ENCODE measurements around the gene TEPSIN. TPM values are rescaled to one million over a fixed set of nuclear protein-coding genes. Genes with fewer than 3 reads are reported as not detected.

Gene TEPSIN
- total and polyA plus RNA-seq, 9 donors = 2.5 to 30.2 (median 24.5) TPM

DNA sequence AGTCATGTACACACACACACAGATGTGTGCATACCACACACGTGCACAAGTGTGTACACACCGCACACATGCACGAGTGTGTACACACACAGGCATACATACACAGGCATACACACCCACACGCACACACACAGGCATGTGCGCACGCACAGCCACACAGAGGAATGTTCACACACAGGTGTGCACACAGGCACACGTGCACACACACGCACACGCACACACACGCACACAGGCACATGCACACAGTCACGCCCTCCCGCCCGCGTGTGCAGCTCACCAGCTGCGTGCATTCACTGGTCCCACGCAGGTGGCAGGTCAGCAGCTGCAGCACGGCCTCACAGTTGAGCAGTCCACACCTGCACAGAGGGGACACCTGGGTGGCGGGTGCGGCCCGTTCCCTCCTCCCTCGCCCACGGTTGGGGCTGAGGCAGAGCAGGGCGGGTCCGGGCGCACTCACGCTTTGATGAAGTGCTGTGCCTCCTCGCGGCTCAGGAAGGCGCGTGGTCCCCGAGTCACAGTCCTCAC, 7.7 kb downstream of the TEPSIN start:
- TF ChIP-seq EP300 (IDR thresholded peaks at IDR 0.05) = no peak
- TF ChIP-seq, protein P1, sequence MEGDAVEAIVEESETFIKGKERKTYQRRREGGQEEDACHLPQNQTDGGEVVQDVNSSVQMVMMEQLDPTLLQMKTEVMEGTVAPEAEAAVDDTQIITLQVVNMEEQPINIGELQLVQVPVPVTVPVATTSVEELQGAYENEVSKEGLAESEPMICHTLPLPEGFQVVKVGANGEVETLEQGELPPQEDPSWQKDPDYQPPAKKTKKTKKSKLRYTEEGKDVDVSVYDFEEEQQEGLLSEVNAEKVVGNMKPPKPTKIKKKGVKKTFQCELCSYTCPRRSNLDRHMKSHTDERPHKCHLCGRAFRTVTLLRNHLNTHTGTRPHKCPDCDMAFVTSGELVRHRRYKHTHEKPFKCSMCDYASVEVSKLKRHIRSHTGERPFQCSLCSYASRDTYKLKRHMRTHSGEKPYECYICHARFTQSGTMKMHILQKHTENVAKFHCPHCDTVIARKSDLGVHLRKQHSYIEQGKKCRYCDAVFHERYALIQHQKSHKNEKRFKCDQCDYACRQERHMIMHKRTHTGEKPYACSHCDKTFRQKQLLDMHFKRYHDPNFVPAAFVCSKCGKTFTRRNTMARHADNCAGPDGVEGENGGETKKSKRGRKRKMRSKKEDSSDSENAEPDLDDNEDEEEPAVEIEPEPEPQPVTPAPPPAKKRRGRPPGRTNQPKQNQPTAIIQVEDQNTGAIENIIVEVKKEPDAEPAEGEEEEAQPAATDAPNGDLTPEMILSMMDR (IDR thresholded peaks at IDR 0.05) = no peak
- TF ChIP-seq POLR2A (IDR thresholded peaks at IDR 0.05) = no peak
- intact Hi-C loops (cut with DNase I) = loop anchor here in 2 of 4 donors (5.0 to 10.0 kb wide), 2 partner anchors 89 to 236 kb away; partner anchors contain the start of gene CHMP6 (in 1 of the 2)
- Histone ChIP-seq H3K27me3 (no peaks in the 10 kb centered on the region), H3K9me3 (no peaks in the 10 kb centered on the region), H3K36me3 (no peaks in the 10 kb centered on the region), H3K4me3 (no peak overlapping the region), H3K27ac (no peak overlapping the region), H3K4me1 (ENCODE audit: insufficient read depth) (no peaks in the 10 kb centered on the region)
- 86 to 90% (median 89%) methylated on average over 26 to 31 of the region's 31 CpGs for WGBS, 3 donors
- DNase-seq = no peak

DNA sequence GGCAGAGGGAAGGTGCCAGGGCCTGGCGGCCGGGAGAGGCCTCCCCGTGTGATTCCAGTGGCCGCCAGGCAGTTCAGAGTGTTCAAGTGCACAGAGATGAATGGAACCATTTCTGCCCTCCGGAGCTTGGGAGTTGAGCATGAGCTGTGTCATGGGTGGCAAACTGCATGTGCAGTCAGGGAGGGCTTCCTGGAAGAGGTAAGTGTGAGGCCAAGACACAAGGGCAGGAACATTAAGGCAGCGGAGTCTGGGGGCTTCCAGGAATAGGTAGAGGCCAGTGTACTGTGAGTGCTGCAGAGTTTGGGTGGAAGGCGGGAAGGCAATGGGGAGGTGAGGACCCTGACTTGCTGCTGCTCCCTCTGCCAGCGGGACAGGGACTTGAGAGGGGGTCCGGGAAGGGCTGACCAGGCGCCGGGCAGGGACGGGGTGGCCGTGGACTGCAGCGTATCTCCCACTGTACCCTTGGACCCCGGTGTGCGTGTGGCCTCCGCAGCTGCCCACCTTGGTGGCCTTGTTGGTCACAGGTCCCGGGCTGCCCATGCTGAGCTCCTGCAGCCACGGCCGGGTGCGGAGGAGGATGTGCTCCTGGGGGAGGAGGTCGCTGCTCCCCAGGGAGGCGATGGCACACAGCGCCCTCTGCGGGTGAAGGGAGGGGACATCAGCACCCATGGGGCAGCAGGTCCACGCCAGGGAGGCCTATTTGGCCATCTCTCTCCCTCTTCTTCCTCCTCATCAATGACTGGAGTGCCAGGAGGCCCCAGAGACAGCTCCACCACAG, 8.6 kb downstream of the TEPSIN start:
- DNase-seq = peak in 1 of 5 donors; percentile 42
- no peaks in the 10 kb centered on the region for H3K4me1 ChIP-seq (ENCODE audit: insufficient read depth)
- H3K4me3 ChIP-seq = no peak overlapping the region
- no peaks in the 10 kb centered on the region for H3K9me3 ChIP-seq
- no peaks in the 10 kb centered on the region for H3K36me3 ChIP-seq
- H3K27me3 ChIP-seq = no peaks in the 10 kb centered on the region
- TF ChIP-seq EP300 (IDR thresholded peaks at IDR 0.05) = no peak
- TF ChIP-seq, protein P1 (IDR thresholded peaks at IDR 0.05) = no peak
- no peak for TF ChIP-seq POLR2A (IDR thresholded peaks at IDR 0.05)
- intact Hi-C loops (cut with DNase I) = loop anchor here in 2 of 4 donors (5.0 to 10.0 kb wide), 2 partner anchors 88 to 235 kb away; partner anchors contain the start of gene CHMP6 (in 1 of the 2)
- H3K27ac ChIP-seq = no peak overlapping the region
- 86 to 89% (median 88%) methylated on average over 26 of the region's 26 CpGs for WGBS, 3 donors

DNA sequence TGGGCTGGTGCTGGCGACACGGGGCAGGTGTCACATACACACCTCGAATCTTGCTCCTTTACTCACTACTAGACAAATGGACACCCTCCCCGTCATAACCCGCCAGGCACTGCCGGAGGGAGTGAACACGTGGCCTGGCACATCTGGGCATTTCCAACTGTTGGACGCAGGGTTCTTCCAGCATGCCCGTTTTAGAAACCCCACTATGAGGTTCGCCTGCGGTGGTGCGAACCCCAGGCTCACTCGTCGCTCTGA, 9.3 kb downstream of the TEPSIN start:
- H3K27ac ChIP-seq = no peak overlapping the region
- DNase-seq = no peak
- H3K4me1 ChIP-seq (ENCODE audit: insufficient read depth) = no peaks in the 10 kb centered on the region
- no peaks in the 10 kb centered on the region for H3K27me3 ChIP-seq
- no peak for TF ChIP-seq POLR2A (IDR thresholded peaks at IDR 0.05)
- TF ChIP-seq EP300 (IDR thresholded peaks at IDR 0.05) = no peak
- TF ChIP-seq, protein P1 (IDR thresholded peaks at IDR 0.05) = no peak
- H3K36me3 ChIP-seq = no peaks in the 10 kb centered on the region
- 90 to 92% (median 92%) methylated on average over 14 of the region's 14 CpGs for WGBS, 3 donors
- no peak overlapping the region for H3K4me3 ChIP-seq
- intact Hi-C loops (cut with DNase I) = no loop called here
- no peaks in the 10 kb centered on the region for H3K9me3 ChIP-seq

DNA sequence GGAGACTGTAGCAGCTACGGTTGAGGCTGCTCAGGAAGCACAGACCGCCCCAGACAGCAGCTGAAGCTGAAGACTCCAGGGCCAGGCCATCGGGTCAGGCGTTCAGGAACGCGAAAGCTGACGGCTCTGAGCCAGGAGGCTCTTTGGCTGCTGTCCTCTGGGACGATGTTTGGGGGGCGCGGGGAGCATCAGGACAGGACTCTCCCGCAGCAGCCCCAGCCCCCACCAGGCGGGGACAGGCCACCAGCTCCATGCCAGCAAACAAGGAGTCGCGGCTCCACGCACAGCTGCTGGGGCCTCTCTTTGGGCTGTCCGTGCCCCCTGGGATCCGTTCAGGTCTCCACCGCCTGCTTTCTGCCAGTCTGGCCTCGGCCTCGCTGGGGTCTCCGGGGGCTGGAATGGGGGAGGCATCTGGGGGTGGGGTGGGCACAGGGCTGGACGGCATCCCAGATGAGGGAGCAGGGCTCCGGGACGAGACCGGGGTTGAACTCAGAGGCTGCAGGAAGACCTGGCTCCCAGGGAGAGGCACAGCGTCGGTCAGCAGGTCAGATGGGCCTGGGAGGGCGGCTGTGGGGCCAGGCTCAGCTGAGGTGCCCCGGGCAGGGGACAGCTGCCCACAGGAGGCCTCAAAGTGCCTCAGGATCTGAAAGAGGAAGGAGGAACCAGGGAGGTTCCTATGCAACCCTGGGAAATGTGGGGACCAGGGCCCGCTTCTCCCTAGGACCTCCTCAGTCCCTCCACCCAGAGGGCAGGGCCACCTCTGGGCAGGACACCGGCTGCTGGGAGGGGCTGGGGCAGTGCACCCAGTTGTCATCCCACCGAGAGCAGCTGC, 9.8 kb downstream of the TEPSIN start:
- no peak overlapping the region for H3K27ac ChIP-seq
- 59 to 73% (median 66%) methylated on average over 32 of the region's 32 CpGs for WGBS, 3 donors
- H3K4me3 ChIP-seq = no peak overlapping the region
- no peaks in the 10 kb centered on the region for H3K4me1 ChIP-seq (ENCODE audit: insufficient read depth)
- peak in 2 of 5 donors; percentile 26 to 52 for DNase-seq
- H3K9me3 ChIP-seq = no peaks in the 10 kb centered on the region
- intact Hi-C loops (cut with DNase I) = no loop called here
- TF ChIP-seq EP300 (IDR thresholded peaks at IDR 0.05) (no peak), POLR2A (IDR thresholded peaks at IDR 0.05) (no peak)
- TF ChIP-seq, protein P1 (IDR thresholded peaks at IDR 0.05) = no peak
- no peaks in the 10 kb centered on the region for H3K27me3 ChIP-seq
- no peaks in the 10 kb centered on the region for H3K36me3 ChIP-seq

Data from ovary (tissue), 9 donors.